H1 (cell line): ENCODE measurements around the gene MUC4. TPM values are rescaled to one million over a fixed set of nuclear protein-coding genes. Genes with fewer than 3 reads are reported as not detected.

Experiments used
- CTCF ChIA-PET: fragments of 300-600 bp; sonication (Branson Sonifier 250); formaldehyde crosslinking; loops from one replicate; lab custom pipeline; 2021; ENCODE audit not compliant: partially characterized antibody; lab: Charles Lee
- POLR2A ChIA-PET: fragments of 300-600 bp; sonication (Branson Sonifier 250); formaldehyde crosslinking; loops from one replicate; lab custom pipeline; 2021; ENCODE audit warnings: inconsistent platforms; ENCODE audit not compliant: partially characterized antibody; lab: Charles Lee
- DNase-seq, 2 experiments: peaks; one replicate each; pipeline versions ENCODE4 v3.0.0 to v3.0.0-alpha.2; 2010 to 2022; ENCODE audit warnings: low spot score in 2 of 2, low read depth in 1 of 2, mixed read lengths in 1 of 2
- FAIRE-seq: peaks from 2 replicates; lab custom pipeline; 2011; peaks lifted over from hg19 to GRCh38; lab: Jason Lieb, UNC
- H2AFZ ChIP-seq: 2 replicates; pipeline ENCODE4 v1.8.1; 2012; ENCODE audit warnings: low read length, inconsistent platforms
- H2AK5ac ChIP-seq: 2 replicates; pipeline ENCODE4 v1.6.1; 2013; ENCODE audit warnings: low read depth, low read length
- H2BK120ac ChIP-seq: replicated peaks from 2 replicates; pipeline ENCODE3; 2013; ENCODE audit warnings: low read depth, low read length, inconsistent platforms
- H2BK12ac ChIP-seq: 2 replicates; pipeline ENCODE4 v1.6.1; 2013; ENCODE audit warnings: low read depth, low read length
- H2BK15ac ChIP-seq: 2 replicates; pipeline ENCODE4 v1.6.1; 2013; ENCODE audit warnings: low read length
- H2BK20ac ChIP-seq: 2 replicates; pipeline ENCODE4 v1.6.1; 2013; ENCODE audit warnings: low read length
- H2BK5ac ChIP-seq: 2 replicates; pipeline ENCODE4 v1.6.1; 2013; ENCODE audit warnings: low read depth, low read length
- H3K14ac ChIP-seq: 2 replicates; pipeline ENCODE4 v1.6.1; 2013; ENCODE audit warnings: inconsistent platforms; ENCODE audit not compliant: insufficient read length
- H3K18ac ChIP-seq: 2 replicates; pipeline ENCODE4 v1.6.1; 2013; ENCODE audit warnings: low read length; ENCODE audit errors: extremely low read depth
- H3K23ac ChIP-seq: 2 replicates; pipeline ENCODE4 v1.6.1; 2013; ENCODE audit warnings: inconsistent platforms; ENCODE audit not compliant: insufficient read length
- H3K23me2 ChIP-seq: 2 replicates; pipeline ENCODE4 v1.6.1; 2013; ENCODE audit warnings: low read depth, low read length
- H3K27ac ChIP-seq: 2 replicates; pipeline ENCODE4 v1.6.1; 2011; ENCODE audit warnings: low read depth, low read length, inconsistent platforms
- H3K27me3 ChIP-seq, 4 experiments: replicated peaks in 1 of 4; 1 replicate in 1 of 4; 2 replicates in 3 of 4; pipeline versions ENCODE4 v1.6.1 to v1.8.1; 2011 to 2013; ENCODE audit warnings: low read length in 3 of 4, mild to moderate bottlenecking in 3 of 4, inconsistent platforms in 2 of 4, mixed read lengths in 2 of 4, moderate library complexity in 1 of 4; ENCODE audit not compliant: control insufficient read depth in 3 of 4, insufficient read depth in 3 of 4; ENCODE audit errors: extremely low read depth in 1 of 4
- H3K36me3 ChIP-seq, 4 experiments: 2 replicates each; pipeline versions ENCODE4 v1.6.1 to v1.8.1; 2011 to 2013; ENCODE audit warnings: mild to moderate bottlenecking in 4 of 4, low read length in 3 of 4, moderate library complexity in 2 of 4, control low read depth in 1 of 4, inconsistent platforms in 1 of 4; ENCODE audit not compliant: insufficient read depth in 4 of 4, control insufficient read depth in 2 of 4
- H3K4ac ChIP-seq: replicated peaks from 2 replicates; pipeline ENCODE3; 2013; ENCODE audit warnings: low read length, low read depth, mixed read lengths, inconsistent platforms; ENCODE audit not compliant: insufficient read length
- H3K4me1 ChIP-seq, 4 experiments: replicated peaks in 1 of 4; 1 replicate in 1 of 4; 2 replicates in 3 of 4; pipeline versions ENCODE4 v1.6.1 to v1.8.1; 2011 to 2013; ENCODE audit warnings: low read length in 3 of 4, inconsistent platforms in 2 of 4, mixed read lengths in 1 of 4; ENCODE audit not compliant: insufficient read depth in 4 of 4, control insufficient read depth in 3 of 4
- H3K4me2 ChIP-seq, 2 experiments: 2 replicates each; pipeline versions ENCODE4 v1.6.1 to v1.8.1; 2011 to 2013; ENCODE audit warnings: low read depth in 2 of 2, low read length in 2 of 2, control low read depth in 1 of 2, inconsistent platforms in 1 of 2, mild to moderate bottlenecking in 1 of 2; ENCODE audit not compliant: insufficient read depth in 1 of 2
- H3K4me3 ChIP-seq, 4 experiments: fragments of 200-600, 300-600 bp in 1 of 4; sonication (generic), shearing (Covaris generic), sonication (Bioruptor Twin) in 1 of 4; 2 replicates each; pipeline versions ENCODE4 v1.5.1 to v1.8.1; 2011 to 2016; ENCODE audit warnings: low read length in 4 of 4, low read depth in 3 of 4, control low read depth in 2 of 4, inconsistent platforms in 2 of 4, mild to moderate bottlenecking in 2 of 4, mixed read lengths in 1 of 4, moderate library complexity in 1 of 4; ENCODE audit not compliant: insufficient read depth in 2 of 4; ENCODE audit errors: extremely low read depth in 1 of 4
- H3K56ac ChIP-seq: replicated peaks from 2 replicates; pipeline ENCODE3; 2013; ENCODE audit warnings: low read depth, mild to moderate bottlenecking, mixed read lengths, low read length, inconsistent platforms; ENCODE audit not compliant: insufficient read length
- H3K79me1 ChIP-seq: 2 replicates; pipeline ENCODE4 v1.6.1; 2013; ENCODE audit warnings: low read depth, low read length, control low read depth
- H3K79me2 ChIP-seq, 2 experiments: 2 replicates each; pipeline versions ENCODE4 v1.6.1 to v1.8.1; 2012 to 2013; ENCODE audit warnings: low read length in 2 of 2, mild to moderate bottlenecking in 2 of 2, inconsistent platforms in 1 of 2; ENCODE audit not compliant: insufficient read depth in 2 of 2, control insufficient read depth in 1 of 2
- H3K9ac ChIP-seq, 4 experiments: replicated peaks in 1 of 4; 1 replicate in 1 of 4; 2 replicates in 3 of 4; pipeline versions ENCODE4 v1.6.1 to v1.8.1; 2011 to 2013; ENCODE audit warnings: low read depth in 3 of 4, low read length in 3 of 4, control low read depth in 2 of 4, mild to moderate bottlenecking in 2 of 4, moderate library complexity in 2 of 4, inconsistent platforms in 1 of 4; ENCODE audit errors: extremely low read depth in 1 of 4
- H3K9me3 ChIP-seq, 2 experiments: 2 replicates each; pipeline versions ENCODE4 v1.6.1 to v1.8.1; 2012 to 2013; ENCODE audit warnings: mild to moderate bottlenecking in 2 of 2, moderate library complexity in 2 of 2, control low read depth in 1 of 2, inconsistent platforms in 1 of 2, low read depth in 1 of 2, low read length in 1 of 2, mixed read lengths in 1 of 2; ENCODE audit not compliant: insufficient read depth in 2 of 2
- H4K20me1 ChIP-seq, 2 experiments: replicated peaks in 1 of 2; 2 replicates each; pipeline versions ENCODE3 to v1.8.1; 2011 to 2013; ENCODE audit warnings: inconsistent platforms in 2 of 2, low read length in 2 of 2, mild to moderate bottlenecking in 1 of 2; ENCODE audit not compliant: insufficient read depth in 2 of 2, control insufficient read depth in 1 of 2
- H4K5ac ChIP-seq: 2 replicates; pipeline ENCODE4 v1.6.1; 2013; ENCODE audit warnings: low read length, low read depth, mixed read lengths, inconsistent platforms; ENCODE audit not compliant: insufficient read length
- H4K8ac ChIP-seq: 2 replicates; pipeline ENCODE4 v1.8.0; 2013; ENCODE audit warnings: mild to moderate bottlenecking, moderate library complexity, low read length, inconsistent platforms; ENCODE audit not compliant: insufficient read depth; ENCODE audit errors: extremely low read depth
- H4K91ac ChIP-seq: replicated peaks from 2 replicates; pipeline ENCODE3; 2013; ENCODE audit warnings: low read length, mixed read lengths, inconsistent platforms; ENCODE audit not compliant: insufficient read length
- ASH2L ChIP-seq: fragments of 200-600, 300-600 bp; sonication (generic); IDR thresholded peaks from one replicate; pipeline ENCODE4 v1.7.1; 2017; ENCODE audit warnings: low read length
- ATF2 ChIP-seq: IDR thresholded peaks from 2 replicates; pipeline ENCODE4 v1.6.1; 2012; ENCODE audit warnings: low read length, inconsistent platforms
- ATF3 ChIP-seq: IDR thresholded peaks from 2 replicates; pipeline ENCODE4 v1.6.1; 2011; ENCODE audit warnings: low read depth, mild to moderate bottlenecking, low read length; ENCODE audit not compliant: insufficient read depth
- CEBPB ChIP-seq: IDR thresholded peaks from 2 replicates; pipeline ENCODE4 v1.6.1; 2012; ENCODE audit warnings: low read depth, low read length
- JUN ChIP-seq: IDR thresholded peaks from 2 replicates; pipeline ENCODE4 v1.6.1; 2011; ENCODE audit warnings: low read depth, mild to moderate bottlenecking, improper control_type of control experiment, low read length
- POLR2AphosphoS5 ChIP-seq: IDR thresholded peaks from 2 replicates; pipeline ENCODE4 v1.6.1; 2011; ENCODE audit warnings: low read depth, low read length
- RAD21 ChIP-seq, 2 experiments: IDR thresholded peaks in 1 of 2; conservative IDR thresholded peaks in 1 of 2; 2 replicates each; pipeline ENCODE4 v1.6.1; 2011; ENCODE audit warnings: low read depth in 2 of 2, low read length in 2 of 2, improper control_type of control experiment in 1 of 2, inconsistent platforms in 1 of 2, mild to moderate bottlenecking in 1 of 2, moderate library complexity in 1 of 2
- SIX5 ChIP-seq: IDR thresholded peaks from 2 replicates; pipeline ENCODE4 v1.6.1; 2011; ENCODE audit warnings: mild to moderate bottlenecking, low read depth, low read length
- TBP ChIP-seq: IDR thresholded peaks from 2 replicates; pipeline ENCODE4 v1.6.1; 2011; ENCODE audit warnings: low read depth, low read length, improper control_type of control experiment
- USF2 ChIP-seq: IDR thresholded peaks from 2 replicates; pipeline ENCODE4 v1.6.1; 2011; ENCODE audit warnings: low read length, improper control_type of control experiment
- WGBS, 2 experiments: shearing (Covaris generic) in 1 of 2; methylation state at CpG; one replicate each; pipeline versions ENCODE4 v1.1.6 to v1.1.7; 2013 to 2015; ENCODE audit warnings: low lambda C conversion rate in 2 of 2, mixed read lengths in 2 of 2, inconsistent platforms in 1 of 2, low coverage in 1 of 2, missing lambda C conversion rate in 1 of 2; ENCODE audit not compliant: insufficient replicate concordance in 2 of 2, insufficient coverage in 1 of 2, insufficient read length in 1 of 2; ENCODE audit errors: extremely low coverage in 1 of 2, missing lambda C conversion rate in 1 of 2; 5-methylcytosine and 5-hydroxymethylcytosine counted together
- polyA plus RNA-seq, 7 experiments: library from polyadenylated mRNA; depleted of rRNA in 3 of 7; stranded (reverse) in 5 of 7; unstranded in 2 of 7; fragments of >200 nt in 5 of 7; fragments of 200-250 nt in 2 of 7; gene quantifications; 1 replicate in 5 of 7; 2 replicates in 1 of 7; 4 replicates in 1 of 7; pipeline versions ENCODE4 v1.2.1 to v1.2.3, GENCODE V29; 2011 to 2013; ENCODE audit warnings: missing spikeins in 2 of 7, mixed read lengths in 2 of 7
- total RNA-seq: library from RNA; stranded (reverse); fragmentation: NEBNext Ultra II Directional; extraction: Animal tissue kit (Norgen Biotek cat#: 25700); gene quantifications from 2 replicates; pipeline ENCODE4 v1.2.1, GENCODE V29; 2021

The MUC4 gene
- total and polyA plus RNA-seq, 2 of the 8 experiments (the other 6 are each of a cell fraction or from before 2014, with no cell fraction given): 0.89 to 2.0 TPM

- H3K18ac ChIP-seq: no peak overlapping the region
- H3K23ac ChIP-seq: no peak overlapping the region
- no peak overlapping the region for H3K27ac ChIP-seq
- no peaks in the 10 kb centered on the region for H4K20me1 ChIP-seq
- no peak overlapping the region for H2BK12ac ChIP-seq
- no peak overlapping the region for H3K4me3 ChIP-seq
- H3K27me3 ChIP-seq: no peaks in the 10 kb centered on the region; a peak in 1 of 7 replicates
- 73% methylated on average over 7 of the region's 7 CpGs; no CpG with 5 or more reads in 1 of the 2 experiments for WGBS, 2 experiments
- H2AFZ ChIP-seq: peak overlapping the region; percentile 82; the same call in 1 of the 2 replicates
- no peak overlapping the region for H3K56ac ChIP-seq
- no peak overlapping the region for H2BK5ac ChIP-seq
- H2BK120ac ChIP-seq: no peak overlapping the region
- H2AK5ac ChIP-seq: no peak overlapping the region
- H3K4ac ChIP-seq: no peak overlapping the region
- no peak overlapping the region for H2BK20ac ChIP-seq
- H3K9ac ChIP-seq: no peak overlapping the region
- H4K91ac ChIP-seq: no peak overlapping the region
- no peak overlapping the region for H2BK15ac ChIP-seq
- ChIA-PET CTCF (interaction anchor here (1.6 to 2.4 kb wide), 3 partner anchors 9 to 133 kb away, joined by 3 to 10 read pairs (median 6); no protein-coding TSS in a partner anchor), POLR2A (interaction anchor here (1.2 to 1.7 kb wide), 5 partner anchors 10 to 88 kb away, joined by 3 to 5 read pairs (median 4); no protein-coding TSS in a partner anchor)
- H3K23me2 ChIP-seq: no peaks in the 10 kb centered on the region
- no peak overlapping the region for H3K4me2 ChIP-seq
- H4K5ac ChIP-seq: no peak overlapping the region
- no peak overlapping the region for H3K14ac ChIP-seq
- H3K9me3 ChIP-seq: no peaks in the 10 kb centered on the region
- H3K4me1 ChIP-seq: peaks cover 0 to 7% (median 3%) of the 10 kb centered on the region in 4 experiments; a peak in 5 of 7 replicates
- H3K36me3 ChIP-seq: no peaks in the 10 kb centered on the region
- no peaks in the 10 kb centered on the region for H3K79me1 ChIP-seq
- no peaks in the 10 kb centered on the region for H3K79me2 ChIP-seq
- no peak for FAIRE-seq
- no peak overlapping the region for H4K8ac ChIP-seq
- no peak for DNase-seq
- TF ChIP-seq ATF2 (no peak), TBP (no peak), POLR2AphosphoS5 (no peak), RAD21 (IDR thresholded peaks at IDR 0.05 in 1 of 2, conservative IDR thresholded peaks at IDR 0.05 in 1 of 2; ENCODE audit: low read depth in 2 of 2, low read length in 2 of 2) (no peak), ASH2L (no peak), ATF3 (no peak), JUN (no peak), USF2 (no peak), CEBPB (no peak), SIX5 (no peak)
Measured at GRCh38 chr3:195718477-195718984, 93.2 kb downstream of the MUC4 start.
